ENCODE results near the gene FOXO4. TPM values are rescaled to one million over a fixed set of nuclear protein-coding genes. Genes with fewer than 3 reads are reported as not detected.
A peak's percentile ranks its signal among the peaks of the same experiment; 100 is the strongest.
"Not testable (repeated sequence)": the region's sequence is repeated elsewhere in the genome, so short reads cannot be mapped to it uniquely, and the experiment has no call there.

Gene FOXO4, protein sequence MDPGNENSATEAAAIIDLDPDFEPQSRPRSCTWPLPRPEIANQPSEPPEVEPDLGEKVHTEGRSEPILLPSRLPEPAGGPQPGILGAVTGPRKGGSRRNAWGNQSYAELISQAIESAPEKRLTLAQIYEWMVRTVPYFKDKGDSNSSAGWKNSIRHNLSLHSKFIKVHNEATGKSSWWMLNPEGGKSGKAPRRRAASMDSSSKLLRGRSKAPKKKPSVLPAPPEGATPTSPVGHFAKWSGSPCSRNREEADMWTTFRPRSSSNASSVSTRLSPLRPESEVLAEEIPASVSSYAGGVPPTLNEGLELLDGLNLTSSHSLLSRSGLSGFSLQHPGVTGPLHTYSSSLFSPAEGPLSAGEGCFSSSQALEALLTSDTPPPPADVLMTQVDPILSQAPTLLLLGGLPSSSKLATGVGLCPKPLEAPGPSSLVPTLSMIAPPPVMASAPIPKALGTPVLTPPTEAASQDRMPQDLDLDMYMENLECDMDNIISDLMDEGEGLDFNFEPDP
- total RNA-seq: 10 to 100 TPM; 29.5 to 67.8 (median 37.5) TPM
- 10 to 100 TPM; 12.2 to 21.5 TPM for polyA plus RNA-seq
- long read RNA-seq, donor 1, partial matches to known transcripts: 2 of 10 reads
- long read RNA-seq, donor 1, other reads (novel, unspliced or antisense): 6 of 10 reads
- long read RNA-seq, donor 2, partial matches to known transcripts: 4 of 10 reads
- long read RNA-seq, donor 2, other reads (novel, unspliced or antisense): 5 of 10 reads
- long read RNA-seq, donor 3, partial matches to known transcripts: 2 of 4 reads
- long read RNA-seq, donor 3, other reads (novel, unspliced or antisense): 0 of 4 reads

DNA sequence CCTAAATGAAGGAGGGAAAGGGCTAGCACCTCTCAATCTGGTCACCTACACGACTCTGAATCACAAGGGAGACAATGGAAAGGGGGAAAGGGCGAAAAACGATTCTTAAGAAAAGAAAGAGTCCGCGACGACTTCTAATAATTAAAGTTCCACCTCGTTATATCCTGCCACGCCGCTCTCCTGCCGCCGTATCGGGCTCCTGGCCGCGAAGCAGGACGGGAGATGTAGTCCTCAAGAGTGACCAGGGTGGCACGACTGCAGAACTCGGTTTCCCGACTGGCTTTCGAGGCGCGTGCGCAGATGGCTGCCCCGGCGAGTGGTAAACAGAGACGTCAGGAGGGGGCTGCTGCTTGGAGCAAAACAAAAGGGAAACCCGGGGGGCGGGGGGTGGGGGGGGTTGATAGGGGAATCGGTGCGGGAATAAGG is at the start of gene FOXO4:
TSS of gene FOXO4 (plus strand) at position 297 of the 426 bp plus-strand sequence. CDS start 678 bp downstream, outside the sequence.
- Histone ChIP-seq H3K27ac (peak within 1 kb of the TSS in 9 of 10 donors; percentile 6 to 77 (median 48)), H3K4me3 (peak within 1 kb of the TSS; percentile 41 to 67 (median 62)), H3K9me3 (no peaks in the 10 kb centered on the region), H3K27me3 (peaks cover 0 to 33% (median 0%) of the 10 kb centered on the region in 7 donors), H3K36me3 (no peaks in the 10 kb centered on the region), H3K4me1 (peaks cover 0 to 20% (median 9%) of the 10 kb centered on the region in 9 donors)
- 0 to 1% methylated on average over 17 to 28 of the region's 29 CpGs for WGBS, 2 donors
- intact Hi-C loops (cut with DNase I): loop anchor here in 2 of 10 donors (5.0 kb wide), 2 partner anchors 37 to 87 kb away; no protein-coding TSS in a partner anchor
- TF ChIP-seq, protein P1, sequence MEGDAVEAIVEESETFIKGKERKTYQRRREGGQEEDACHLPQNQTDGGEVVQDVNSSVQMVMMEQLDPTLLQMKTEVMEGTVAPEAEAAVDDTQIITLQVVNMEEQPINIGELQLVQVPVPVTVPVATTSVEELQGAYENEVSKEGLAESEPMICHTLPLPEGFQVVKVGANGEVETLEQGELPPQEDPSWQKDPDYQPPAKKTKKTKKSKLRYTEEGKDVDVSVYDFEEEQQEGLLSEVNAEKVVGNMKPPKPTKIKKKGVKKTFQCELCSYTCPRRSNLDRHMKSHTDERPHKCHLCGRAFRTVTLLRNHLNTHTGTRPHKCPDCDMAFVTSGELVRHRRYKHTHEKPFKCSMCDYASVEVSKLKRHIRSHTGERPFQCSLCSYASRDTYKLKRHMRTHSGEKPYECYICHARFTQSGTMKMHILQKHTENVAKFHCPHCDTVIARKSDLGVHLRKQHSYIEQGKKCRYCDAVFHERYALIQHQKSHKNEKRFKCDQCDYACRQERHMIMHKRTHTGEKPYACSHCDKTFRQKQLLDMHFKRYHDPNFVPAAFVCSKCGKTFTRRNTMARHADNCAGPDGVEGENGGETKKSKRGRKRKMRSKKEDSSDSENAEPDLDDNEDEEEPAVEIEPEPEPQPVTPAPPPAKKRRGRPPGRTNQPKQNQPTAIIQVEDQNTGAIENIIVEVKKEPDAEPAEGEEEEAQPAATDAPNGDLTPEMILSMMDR (IDR thresholded peaks at IDR 0.05): no peak
- peak; percentile 94 to 97 (median 96) for ATAC-seq
- peak; percentile 90 to 92 for DNase-seq

DNA sequence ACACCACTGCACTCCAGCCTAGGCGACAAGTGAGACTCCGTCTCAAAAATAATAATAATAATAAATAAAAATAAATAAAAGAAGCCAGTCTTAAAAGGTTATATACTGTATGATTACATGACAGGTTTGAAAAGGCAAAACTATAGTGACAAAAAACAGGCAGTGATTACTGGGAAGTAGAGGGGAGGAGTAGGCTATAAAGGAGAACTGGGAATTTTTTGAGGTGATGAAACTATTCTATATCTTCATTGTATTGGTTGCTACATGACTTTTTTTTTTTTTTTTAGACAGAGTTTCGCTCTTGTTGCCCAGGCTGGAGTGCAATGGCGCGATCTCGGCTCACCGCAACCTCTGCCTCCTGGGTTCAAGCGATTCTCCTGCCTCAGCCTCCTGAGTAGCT is 47.8 kb upstream of the FOXO4 start:
- 90 to 95% methylated on average over 2 to 3 of the region's 8 CpGs for WGBS, 2 donors
- H3K27me3 ChIP-seq; DNase-seq; H3K4me3 ChIP-seq; intact Hi-C loops (cut with DNase I); H3K4me1 ChIP-seq; H3K27ac ChIP-seq; H3K36me3 ChIP-seq; ATAC-seq; H3K9me3 ChIP-seq: not testable (repeated sequence)

DNA sequence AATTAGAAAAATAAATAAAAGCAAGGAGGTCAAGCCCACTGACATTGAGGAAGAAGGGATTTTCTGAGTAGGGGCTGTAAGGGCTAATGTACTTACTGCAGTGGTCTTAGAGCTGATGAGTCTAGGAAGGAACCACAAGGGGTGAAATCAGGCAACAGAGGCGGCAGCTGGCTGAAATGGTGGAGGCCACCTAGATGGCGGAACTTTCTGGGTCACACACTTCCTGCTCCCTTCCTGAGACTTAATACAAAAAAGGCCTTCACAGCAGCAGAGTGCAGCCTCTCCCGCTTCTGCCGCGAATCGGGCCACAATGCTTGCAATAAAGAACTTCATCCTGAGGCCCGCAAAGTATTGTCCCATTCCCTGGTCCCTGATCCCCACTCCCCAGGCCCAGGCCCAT is 42.9 kb upstream of the FOXO4 start:
- no peak for ATAC-seq

DNA sequence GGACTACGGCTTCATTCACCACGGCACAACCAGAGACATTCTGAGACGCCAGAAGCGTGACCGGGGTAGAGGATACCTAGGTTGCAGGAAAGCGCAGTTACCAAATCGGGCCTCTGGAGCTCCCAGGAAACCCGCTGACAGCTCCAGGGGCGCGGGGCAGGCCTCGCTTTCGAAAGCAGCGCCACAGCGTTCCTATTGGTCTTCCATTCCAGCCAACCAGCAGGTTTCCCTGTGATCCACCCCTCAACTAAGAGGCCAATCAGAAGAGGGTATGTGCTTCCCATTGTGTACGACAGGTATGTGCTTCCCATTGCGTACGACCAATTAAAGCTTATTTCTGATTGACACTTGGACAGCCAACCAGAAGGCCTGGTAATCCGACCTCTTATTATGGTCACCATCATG is 42.4 kb upstream of the FOXO4 start:
- 11 to 35% methylated on average over 18 of the region's 18 CpGs for WGBS, 2 donors
- DNase-seq (peak in 1 of 2 donors; percentile 28), ATAC-seq (peak; percentile 67 to 91 (median 80))
- H3K27ac ChIP-seq: peak overlapping the region in 2 of 10 donors; percentile 27 to 44
- TF ChIP-seq, protein P1 (IDR thresholded peaks at IDR 0.05): no peak
- peak overlapping the region in 9 of 10 donors; percentile 7 to 45 (median 38) for H3K4me3 ChIP-seq
- peaks cover 0 to 23% (median 0%) of the 10 kb centered on the region in 9 donors for H3K4me1 ChIP-seq
- H3K36me3 ChIP-seq: peaks cover 0 to 9% (median 0%) of the 10 kb centered on the region in 9 donors
- intact Hi-C loops (cut with DNase I): no loop called here
- H3K9me3 ChIP-seq: no peaks in the 10 kb centered on the region
- peaks cover 0 to 4% (median 0%) of the 10 kb centered on the region in 7 donors for H3K27me3 ChIP-seq

More for the DNA sequence above, 42.9 kb upstream of the FOXO4 start:
- Histone ChIP-seq H3K36me3 (peaks cover 0 to 6% (median 0%) of the 10 kb centered on the region in 9 donors), H3K4me3 (peak overlapping the region in 8 of 10 donors; percentile 13 to 45 (median 38)), H3K27me3 (peaks cover 0 to 4% (median 0%) of the 10 kb centered on the region in 7 donors), H3K27ac (peak overlapping the region in 2 of 10 donors; percentile 27 to 44), H3K9me3 (no peaks in the 10 kb centered on the region), H3K4me1 (peaks cover 0 to 18% (median 0%) of the 10 kb centered on the region in 9 donors)
- TF ChIP-seq, protein P1 (IDR thresholded peaks at IDR 0.05): no peak
- WGBS, 2 donors: 35 to 41% methylated on average over 7 of the region's 7 CpGs
- intact Hi-C loops (cut with DNase I): no loop called here
- DNase-seq: no peak

Measured in heart right ventricle (tissue), 16 donors.